Activated naive CD8-positive, alpha-beta T cell treated with anti-CD3 and anti-CD28 coated beads, Interleukin-2, amount 50 U/mL, for 16 hours (primary cell): ENCODE measurements around the gene MYRFL.
A peak's percentile ranks its signal among the peaks of the same experiment; 100 is the strongest.

ENCODE experiments used
- DNase-seq: peaks from one replicate; pipeline ENCODE4 v3.0.0-alpha.2; 2020; ENCODE audit warnings: low read depth, low spot score

Gene MYRFL

DNA sequence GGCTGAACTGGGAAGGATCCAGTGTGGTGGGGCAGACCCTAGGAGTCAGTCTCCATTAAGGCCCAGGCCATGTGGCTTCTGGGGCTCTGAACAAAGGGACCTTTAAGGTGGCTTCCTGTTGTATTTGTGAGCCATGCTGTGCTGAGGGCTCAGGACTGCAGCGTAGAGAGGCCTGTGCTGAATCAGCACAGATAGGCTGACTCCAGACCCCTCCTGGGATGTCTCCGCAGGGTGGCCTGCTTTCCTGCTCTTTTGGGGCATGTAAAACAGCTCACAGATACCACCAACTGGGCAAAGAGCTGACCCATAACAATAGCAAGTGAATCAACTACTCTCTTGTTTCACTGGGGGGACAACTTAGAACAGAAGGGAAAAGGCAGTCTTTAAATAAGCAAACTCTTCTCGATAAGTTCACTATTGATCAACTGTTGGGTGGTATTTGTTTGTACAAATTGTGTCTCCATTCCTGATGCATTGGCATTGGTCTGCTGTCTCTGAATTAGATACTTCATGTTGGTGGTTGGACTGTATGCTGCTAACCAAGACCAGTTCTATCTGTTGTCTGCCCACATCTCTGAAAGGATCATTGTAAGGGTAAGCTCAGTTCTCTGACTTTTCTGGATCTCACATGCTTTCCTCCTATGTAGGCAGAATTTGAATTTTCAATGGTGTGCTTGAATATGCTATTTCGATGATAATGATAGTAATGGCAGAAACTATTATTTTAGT lies 71.8 kb downstream of the MYRFL start:
- no peak for DNase-seq

DNA sequence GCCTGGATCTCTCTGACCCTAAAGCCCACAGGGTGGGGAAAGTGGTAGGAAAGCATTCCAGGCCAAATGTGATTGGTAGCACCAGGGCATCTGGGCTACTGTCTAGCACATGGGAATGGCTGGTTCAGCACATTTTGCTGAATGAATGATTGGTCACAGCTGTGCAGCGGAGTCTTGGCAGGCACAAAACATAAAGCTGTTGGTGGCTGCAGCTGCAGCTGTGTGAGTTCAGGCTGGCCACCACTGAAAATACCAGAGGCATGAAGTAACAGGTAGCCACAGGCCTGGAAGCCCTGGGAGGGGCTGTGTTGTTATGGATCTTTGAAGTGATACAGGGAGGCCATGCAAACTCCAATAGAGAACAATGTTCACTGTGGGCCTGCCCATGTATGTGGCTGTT lies 72.7 kb downstream of the MYRFL start:
- no peak for DNase-seq

DNA sequence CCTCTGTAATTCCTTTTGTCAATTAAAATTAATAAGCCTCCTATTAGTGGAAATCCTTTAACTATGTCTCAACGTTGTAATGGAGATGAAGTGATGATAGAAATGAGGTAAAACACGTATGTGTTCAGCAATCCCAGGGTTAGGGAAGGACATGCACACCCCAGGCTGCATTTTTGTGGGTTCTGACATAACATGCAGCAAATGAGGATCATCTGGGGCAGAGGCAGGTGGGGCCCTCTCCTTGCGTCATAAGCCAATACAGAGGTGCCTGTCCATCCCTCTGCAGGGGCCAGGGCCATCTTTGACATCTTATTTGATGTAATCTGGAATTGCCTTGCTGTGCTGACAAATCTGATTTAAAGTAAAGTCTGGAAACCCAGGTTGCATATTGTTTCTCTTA lies 73.2 kb downstream of the MYRFL start:
- DNase-seq, result no peak

DNA sequence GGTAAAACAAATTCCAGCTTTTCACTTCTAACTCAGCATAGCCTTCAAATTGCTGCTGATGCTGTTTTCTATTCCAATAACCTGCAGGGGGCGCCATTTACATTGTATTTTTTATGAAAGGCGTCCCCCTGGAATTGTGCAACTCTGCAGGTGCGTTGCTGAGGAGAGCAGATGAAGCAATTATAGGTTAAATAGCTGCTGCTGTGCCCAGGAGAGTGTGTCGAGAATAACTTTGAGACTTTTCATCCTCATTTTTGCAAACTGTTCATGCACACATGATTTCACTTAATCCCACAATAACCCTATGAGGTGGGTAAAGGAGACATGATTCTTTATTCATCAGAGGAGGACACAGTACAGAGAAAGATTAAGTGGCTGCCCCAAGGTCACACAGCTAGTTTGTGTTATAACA lies 75.7 kb downstream of the MYRFL start:
- DNase-seq, result peak; percentile 39

DNA sequence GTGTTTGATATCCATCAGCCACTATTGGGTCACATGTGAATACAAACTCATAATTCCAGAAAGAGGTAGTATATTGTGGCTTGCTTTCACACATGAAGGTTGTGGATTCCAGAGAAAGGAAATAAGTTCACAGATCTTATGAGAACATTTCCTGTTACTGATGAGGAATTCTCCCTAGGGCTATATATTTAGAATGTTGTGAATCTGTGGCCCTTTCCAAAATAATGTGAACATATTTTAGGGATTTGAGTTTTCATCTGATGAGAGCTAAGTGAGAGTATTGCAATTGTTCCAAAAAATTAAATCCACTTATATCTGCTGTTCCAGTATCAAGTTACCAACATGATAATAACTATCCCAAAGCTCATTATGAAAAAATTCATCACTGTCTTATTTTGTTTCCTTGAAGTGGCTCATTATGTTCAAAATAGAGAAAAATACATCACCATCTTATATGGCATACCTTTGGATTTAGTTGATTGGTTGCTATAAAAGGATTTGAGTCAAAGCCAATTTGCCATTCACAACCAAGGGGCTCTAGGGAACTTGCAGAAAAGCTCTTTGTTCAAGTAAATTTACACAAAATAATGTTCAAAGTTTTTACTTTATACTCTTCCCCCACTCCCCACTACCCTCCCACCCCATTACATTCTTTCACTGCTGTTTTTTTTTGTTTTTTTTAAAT lies 76.3 kb downstream of the MYRFL start:
- no peak for DNase-seq

DNA sequence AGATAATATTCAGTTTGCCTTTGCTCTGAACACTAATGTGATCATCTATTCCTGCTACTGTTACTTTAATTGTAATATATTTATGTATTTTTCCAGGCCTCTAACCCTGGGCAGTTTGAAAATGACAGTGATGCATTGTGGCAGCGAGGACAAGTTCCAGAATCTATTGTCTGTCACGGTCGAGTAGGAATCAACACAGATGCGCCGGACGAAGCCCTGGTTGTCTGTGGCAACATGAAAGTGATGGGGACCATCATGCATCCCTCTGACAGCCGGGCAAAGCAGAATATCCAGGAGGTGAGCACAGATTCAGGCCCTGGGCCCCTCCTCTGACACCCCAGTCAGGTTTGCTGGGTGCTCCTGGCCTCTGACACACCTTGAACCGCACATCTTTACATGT lies 78.5 kb downstream of the MYRFL start:
- DNase-seq, result no peak

DNA sequence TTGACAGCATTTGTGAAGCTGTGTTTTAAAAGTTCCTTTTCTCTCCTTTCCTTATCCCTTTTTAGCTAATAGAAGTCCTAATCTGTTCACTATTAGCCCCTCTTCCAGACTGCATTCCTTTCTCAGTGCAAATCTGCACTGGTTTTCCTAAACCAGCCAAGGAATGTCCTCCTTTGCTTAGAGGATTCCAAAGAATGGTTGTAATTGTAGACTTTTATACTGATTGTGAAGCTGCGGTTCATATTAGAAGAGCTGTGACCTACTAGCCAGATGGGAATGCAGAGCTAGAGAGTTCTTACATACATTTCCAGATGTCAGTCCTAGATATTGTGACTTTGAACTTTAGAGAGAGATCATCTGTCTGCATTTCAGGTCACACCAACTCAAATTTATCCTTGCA lies 79.8 kb downstream of the MYRFL start:
- no peak for DNase-seq

DNA sequence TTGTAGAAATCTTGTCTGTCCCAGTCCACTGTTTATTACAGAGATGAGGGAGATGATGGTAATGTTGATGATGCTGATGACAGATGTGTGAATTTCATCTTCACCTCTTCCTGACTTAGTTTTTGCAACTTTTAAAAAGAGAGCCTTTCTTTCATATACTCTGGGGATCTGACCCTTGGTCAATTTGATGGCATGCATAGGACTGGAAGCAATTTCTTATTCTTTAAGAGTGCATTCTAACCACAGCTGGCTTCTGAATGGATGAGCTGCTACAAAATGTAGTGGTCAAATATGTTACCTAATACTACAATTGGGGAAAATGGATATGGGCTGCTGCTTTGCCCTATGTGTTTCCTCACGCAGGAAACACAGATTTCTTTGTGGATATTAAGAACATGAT lies 80.8 kb downstream of the MYRFL start:
- no peak for DNase-seq

DNA sequence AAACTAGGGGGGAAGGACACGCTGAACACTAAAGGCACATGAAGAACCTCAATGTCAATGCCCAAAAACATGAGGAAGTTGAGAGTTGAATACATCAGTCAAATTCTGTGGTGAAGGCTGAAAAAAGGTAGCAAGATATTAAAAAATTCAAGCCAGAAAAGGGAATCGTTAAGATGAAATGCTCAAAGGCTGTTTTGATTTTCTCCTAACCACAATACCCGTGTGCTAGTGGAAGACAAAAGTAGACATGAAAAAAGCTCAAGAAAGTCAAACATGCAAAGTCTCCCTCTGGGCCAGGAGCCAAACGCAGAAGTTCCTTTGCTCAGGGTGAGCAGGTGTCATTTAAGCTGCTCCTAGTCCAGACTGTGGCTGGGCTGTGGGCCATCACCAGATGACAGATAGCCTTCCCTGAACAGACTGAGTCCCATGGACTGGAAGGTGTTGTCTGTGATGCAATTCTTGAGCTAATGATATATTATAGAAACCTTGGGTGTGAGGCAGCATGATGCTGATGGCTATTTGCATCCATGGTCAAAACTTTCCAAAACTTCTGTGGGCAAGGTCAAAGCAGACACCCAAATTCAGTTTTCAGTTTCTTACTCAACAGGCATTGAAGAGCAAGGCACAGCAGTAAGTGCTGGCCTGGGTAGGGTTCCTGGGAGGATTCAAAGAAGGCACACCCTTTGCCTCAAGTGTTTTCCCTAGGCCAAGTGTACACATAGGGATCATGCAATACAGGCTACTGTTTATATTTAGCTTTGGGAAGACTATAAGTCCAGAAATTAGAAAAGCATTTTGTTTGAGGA lies 81.6 kb downstream of the MYRFL start:
- DNase-seq, result no peak

DNA sequence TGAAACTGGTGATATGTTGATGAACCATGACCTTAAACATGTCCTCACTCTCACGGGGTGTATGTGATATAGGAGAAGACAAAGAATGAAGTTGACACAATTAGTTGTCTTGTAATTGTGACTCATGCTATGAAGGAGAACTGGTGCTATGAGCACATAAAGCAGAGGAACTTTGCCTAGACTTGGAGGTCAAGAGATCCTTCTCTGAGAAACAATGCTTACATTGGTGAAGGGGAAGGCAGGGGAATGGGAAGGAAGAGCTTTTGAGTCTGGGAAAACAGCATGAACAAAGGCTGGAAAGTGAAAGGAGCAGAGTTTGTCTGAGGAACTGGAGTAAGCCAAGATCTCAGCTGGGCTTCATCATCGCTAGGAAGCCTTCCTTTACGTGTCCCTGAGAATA lies 83.2 kb downstream of the MYRFL start:
- DNase-seq, result no peak

DNA sequence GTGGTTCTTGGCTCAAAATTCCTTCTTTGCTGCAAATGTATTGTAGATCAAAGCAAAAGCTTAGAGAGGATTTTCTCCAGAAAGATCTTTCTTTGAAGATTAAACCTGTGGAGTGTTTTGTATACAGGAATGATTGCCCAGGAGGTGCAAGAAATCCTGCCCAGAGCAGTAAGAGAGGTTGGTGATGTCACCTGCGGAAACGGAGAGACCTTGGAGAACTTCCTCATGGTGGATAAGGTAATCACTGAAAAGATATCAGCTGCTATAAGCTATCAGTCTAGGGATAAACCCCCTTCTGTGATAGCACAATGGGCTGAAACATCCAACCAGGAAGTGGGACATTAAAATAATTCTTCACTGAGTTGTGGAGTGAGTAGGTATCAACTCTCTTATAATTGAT lies 85.7 kb downstream of the MYRFL start:
- no peak for DNase-seq

DNA sequence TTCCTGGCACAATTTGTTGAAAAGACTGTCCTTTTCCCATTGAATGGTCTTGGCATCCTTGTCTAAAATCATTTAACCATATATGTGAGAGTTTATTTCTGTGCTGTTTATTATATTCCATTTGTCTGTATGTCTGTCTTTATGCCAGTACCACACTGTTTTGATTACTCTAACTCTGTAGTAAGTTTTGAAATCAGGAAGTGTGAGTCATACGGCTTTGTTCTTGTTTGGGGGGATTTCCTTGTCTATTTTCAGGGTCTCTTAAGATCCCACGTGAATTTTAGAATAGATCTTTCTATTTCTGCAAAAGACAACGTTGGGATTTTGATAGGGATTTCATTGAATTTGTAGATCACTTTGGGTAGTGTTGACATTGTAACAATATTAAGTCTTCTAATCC lies 88.5 kb downstream of the MYRFL start:
- no peak for DNase-seq

DNA sequence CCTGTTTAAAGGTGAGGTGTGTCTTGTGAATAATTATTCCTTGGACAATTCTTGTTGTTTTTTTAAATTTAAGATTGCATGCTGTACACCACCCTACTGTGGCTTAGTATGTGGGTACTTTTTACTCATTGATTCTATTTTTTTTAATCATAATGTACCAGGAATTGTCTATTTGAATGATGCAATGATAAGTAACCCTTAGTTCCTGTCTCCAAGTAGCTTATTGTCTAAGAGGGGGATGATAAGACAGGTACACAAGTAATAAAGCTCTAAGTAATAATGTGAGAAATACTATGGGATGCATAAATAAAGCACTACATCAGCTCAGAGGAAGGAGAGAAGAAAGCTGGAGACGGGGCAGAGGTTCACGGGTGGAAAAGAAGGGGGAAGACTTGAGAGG lies 90.9 kb downstream of the MYRFL start:
- DNase-seq, result no peak

DNA sequence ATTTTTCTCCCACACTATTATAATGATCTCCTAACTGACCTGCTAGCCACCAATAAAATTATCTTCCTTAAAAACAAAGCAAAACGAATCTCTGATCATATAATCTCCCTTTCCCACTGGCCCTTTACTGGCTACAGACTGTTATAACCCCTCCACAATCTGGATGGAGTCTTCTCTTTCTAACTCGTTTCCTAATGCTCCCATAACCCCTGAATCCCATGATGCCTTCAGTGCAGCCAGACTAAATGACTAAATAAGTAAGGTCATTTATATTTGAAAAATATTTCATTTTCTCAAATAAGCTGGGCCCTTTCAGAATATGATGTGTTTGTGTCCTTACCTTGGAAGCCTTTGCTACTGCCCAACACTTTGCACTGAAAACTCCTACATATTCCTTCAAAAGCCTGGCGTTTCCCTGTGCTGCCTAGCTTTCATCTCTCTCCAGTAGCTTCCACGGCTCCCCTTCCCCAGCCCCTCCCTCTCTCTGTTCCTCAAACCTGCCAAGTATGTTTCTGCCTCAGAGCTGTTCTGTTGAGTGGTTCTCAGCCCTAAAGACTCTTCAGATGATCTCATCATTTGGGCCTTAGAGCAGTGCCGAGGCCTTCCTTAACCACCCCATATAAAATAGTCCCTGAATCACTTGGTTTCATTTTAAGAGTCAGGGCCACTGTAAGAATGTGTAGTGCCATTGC lies 91.7 kb downstream of the MYRFL start:
- DNase-seq, result no peak

DNA sequence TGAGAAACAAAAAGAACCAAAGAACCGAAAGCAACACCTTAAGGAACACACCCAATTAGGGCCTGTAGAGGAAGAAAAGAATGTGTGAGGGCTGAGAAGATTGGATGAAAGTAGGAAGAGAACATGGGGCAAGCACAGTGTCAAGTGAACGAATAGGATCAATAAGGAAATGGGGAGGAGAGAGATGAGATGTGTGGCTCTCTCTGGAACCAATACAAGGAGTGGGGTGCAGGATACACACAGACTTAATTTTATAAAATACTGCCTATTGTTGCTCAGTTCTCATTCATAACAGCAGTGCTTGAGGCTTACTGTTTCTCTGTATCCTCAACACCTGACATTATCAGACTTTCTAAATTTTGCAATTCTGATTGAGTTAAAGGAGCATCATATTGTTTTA lies 93.3 kb downstream of the MYRFL start:
- no peak for DNase-seq

DNA sequence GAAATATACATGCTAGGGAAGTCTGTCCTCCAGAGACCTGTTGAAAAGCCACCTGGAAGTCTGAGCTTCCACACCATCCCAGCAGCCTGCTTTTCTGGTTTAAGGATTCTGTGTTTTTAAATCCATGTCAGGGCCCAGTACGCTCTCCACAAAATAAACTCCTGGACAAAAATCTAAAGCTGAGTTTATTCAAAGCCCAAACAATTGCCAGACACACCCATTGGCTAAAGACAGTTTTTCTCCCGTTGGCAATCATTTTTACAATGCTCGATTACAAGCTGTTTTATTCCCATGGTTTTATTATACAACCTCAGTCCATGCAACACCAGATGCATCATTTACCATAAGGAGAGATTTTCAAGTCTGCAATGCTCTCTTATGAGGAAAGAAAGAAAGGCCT lies 94.5 kb downstream of the MYRFL start:
- no peak for DNase-seq

DNA sequence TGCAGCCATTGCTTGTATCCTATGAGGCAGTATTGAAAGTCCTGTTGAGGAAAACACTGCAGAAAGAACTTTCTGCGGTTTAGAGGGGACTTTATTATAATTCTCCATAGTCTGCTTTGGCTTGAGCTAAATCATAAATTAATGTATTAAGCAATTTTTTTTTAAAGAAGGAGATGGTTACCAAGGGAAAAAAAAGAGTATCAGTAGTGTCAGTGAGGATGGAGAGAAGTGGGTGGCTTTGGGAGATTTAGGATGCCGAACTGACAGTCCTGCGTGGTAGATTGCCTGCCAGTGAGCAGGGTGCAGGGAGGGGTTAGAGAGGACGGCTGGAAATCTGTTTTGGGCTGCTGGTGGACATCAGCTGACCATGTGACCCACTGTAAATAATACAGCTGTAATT lies 96.8 kb downstream of the MYRFL start:
- no peak for DNase-seq

DNA sequence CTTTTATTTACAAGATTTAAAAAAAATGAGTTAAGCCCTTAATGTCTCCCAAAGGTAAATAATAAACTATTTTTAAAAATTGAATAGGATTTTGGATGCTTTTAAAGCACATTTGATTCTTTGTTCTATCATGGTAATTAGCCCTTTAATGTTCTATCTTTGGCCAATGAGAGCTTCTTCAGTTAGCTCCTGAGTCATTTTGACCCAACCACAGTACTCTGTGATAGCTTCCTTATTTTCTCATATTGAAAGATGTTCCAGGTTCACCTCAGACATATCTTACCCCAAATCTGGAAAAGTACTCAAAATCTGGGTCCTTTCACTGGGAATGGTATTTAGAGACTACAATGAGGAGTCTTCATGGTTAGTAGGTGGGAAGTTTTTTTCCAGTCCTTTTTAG lies 98.0 kb downstream of the MYRFL start:
- DNase-seq, result no peak

DNA sequence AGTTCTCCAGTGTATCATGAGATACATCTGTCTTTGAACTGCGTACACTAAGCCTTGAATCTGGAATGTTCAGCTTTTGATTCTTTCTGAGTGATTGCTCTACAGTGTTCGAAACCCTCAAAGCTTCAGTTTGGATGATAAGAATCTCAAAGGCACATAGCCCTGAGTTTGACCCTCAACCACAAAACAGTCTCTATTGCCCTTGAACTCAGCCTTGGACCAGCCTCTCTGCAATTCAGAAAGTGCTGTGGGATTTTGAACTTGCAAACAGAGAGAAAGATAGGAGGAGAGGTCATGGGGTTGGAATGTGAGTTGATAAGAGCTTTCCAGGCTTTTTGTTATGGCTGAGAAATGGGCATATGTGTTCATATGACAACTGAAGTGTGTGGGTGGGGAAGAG lies 100.3 kb downstream of the MYRFL start:
- no peak for DNase-seq

DNA sequence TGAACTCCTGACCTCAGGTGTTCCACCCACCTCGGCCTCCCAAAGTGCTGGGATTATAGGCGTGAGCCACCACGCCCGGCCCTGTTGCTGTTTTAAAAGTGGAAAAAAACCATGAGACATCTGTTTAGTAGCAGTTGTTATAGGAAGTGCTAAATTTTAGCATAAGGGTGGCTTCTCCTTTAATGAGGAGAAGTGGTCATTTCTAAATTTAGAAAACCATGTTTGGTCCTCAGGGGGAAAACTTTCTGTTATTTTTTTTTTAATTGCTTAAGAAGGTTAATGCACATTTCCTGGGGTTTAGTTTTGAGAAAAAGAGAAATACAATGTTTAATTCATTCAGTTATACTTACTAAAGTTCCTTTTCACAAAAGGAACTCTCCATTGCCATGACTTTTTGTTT lies 102.1 kb downstream of the MYRFL start:
- DNase-seq, result no peak

DNA sequence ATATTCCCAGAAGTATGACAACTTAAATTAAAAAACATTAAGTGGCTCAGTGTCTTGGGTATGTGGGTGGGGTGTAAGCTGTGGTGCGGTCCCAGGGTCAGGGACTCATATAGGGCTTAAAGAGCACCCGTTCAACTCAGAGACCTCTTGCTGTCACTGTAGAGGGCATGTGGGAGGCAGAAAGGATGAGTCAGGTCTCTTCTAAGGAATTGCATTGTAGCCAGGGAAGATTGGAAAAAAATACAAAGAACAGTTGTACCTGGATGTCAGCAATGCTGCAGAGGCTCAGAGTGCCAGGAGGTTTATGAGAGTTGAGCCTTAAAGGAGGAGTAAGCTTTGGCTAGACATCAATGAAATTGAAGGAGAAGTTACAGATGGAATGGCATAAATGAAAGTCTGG lies 104.1 kb downstream of the MYRFL start:
- DNase-seq, result no peak

DNA sequence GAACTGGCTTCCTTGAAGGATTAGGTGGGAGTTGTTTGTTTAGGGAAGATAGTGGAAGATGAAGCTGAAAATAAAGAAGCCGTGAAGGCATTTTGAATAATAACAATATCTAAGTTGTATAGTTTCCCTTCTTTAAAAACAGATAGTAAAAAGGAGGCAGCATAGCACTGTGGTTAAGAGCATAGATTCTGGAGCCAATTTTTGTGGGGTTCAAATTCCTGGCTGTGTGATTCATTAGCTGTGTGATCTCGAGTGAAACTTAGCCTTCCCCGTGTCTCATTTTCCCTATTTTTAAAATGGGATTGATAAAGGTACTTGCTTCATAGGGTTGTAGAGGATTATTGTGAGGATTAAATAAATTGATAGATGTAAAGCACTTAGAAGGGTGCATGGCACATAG lies 104.5 kb downstream of the MYRFL start:
- DNase-seq, result no peak
